GM12878 (cell line): Measurements from ENCODE around the gene SULF2.

Experiments used
- BRCA1 ChIP-seq: IDR thresholded peaks from 2 replicates; pipeline ENCODE4 v1.6.1; 2011; ENCODE audit warnings: low read depth, low read length, improper control_type of control experiment
- CTCF ChIP-seq, 3 experiments: IDR thresholded peaks in 2 of 3; conservative IDR thresholded peaks in 1 of 3; 2 replicates each; pipeline ENCODE4 v1.5.1; 2011; ENCODE audit warnings: low read depth in 3 of 3, low read length in 3 of 3, mild to moderate bottlenecking in 3 of 3, control low read depth in 2 of 3, moderate library complexity in 2 of 3, inconsistent platforms in 1 of 3, mixed read lengths in 1 of 3; ENCODE audit not compliant: control insufficient read depth in 2 of 3, insufficient read depth in 1 of 3; ENCODE audit errors: extremely low read depth in 1 of 3
- EP300 ChIP-seq, 2 experiments: fragments of 150-350 bp in 1 of 2; IDR thresholded peaks; 2 replicates each; pipeline ENCODE4 v1.6.1; 2011 to 2012; ENCODE audit warnings: low read depth in 2 of 2, low read length in 2 of 2, borderline replicate concordance in 1 of 2, improper control_type of control experiment in 1 of 2, inconsistent platforms in 1 of 2; ENCODE audit not compliant: control insufficient read depth in 1 of 2
- FOS ChIP-seq: IDR thresholded peaks from 3 replicates; pipeline ENCODE4 v1.6.1; 2011; ENCODE audit warnings: borderline replicate concordance; ENCODE audit not compliant: insufficient read length; ENCODE audit errors: extremely low read depth
- JUND ChIP-seq: IDR thresholded peaks from 2 replicates; pipeline ENCODE4 v1.6.1; 2012; ENCODE audit warnings: low read depth, mild to moderate bottlenecking, low read length, improper control_type of control experiment, moderate library complexity
- KAT2A ChIP-seq: conservative IDR thresholded peaks from 2 replicates; pipeline ENCODE4 v1.6.1; 2011; ENCODE audit warnings: low read depth, low read length; ENCODE audit not compliant: control insufficient read depth
- MYC ChIP-seq: IDR thresholded peaks from 2 replicates; pipeline ENCODE4 v1.6.1; 2011; ENCODE audit warnings: mild to moderate bottlenecking, low read length, moderate library complexity, inconsistent platforms; ENCODE audit not compliant: insufficient read depth, insufficient replicate concordance, insufficient read length, severe bottlenecking
- NR2C2 ChIP-seq: IDR thresholded peaks from 2 replicates; pipeline ENCODE4 v1.6.1; 2011; ENCODE audit warnings: borderline replicate concordance, low read depth; ENCODE audit not compliant: control insufficient read depth, insufficient read length
- REST ChIP-seq: IDR thresholded peaks from 2 replicates; pipeline ENCODE4 v1.6.1; 2012; ENCODE audit warnings: mild to moderate bottlenecking, low read depth, low read length
- TARDBP ChIP-seq: IDR thresholded peaks from 2 replicates; pipeline ENCODE4 v1.6.1; 2016; ENCODE audit warnings: borderline replicate concordance
- ZSCAN29 ChIP-seq: fragments of 450-650 bp; IDR thresholded peaks from 2 replicates; pipeline ENCODE4 v1.6.1; 2017; ENCODE audit warnings: mild to moderate bottlenecking, moderate library complexity

GRCh38 chr20:47688385-47689381 lies 96.6 kb downstream of the SULF2 start:
- no peak for TF ChIP-seq CTCF (IDR thresholded peaks at IDR 0.05 in 2 of 3, conservative IDR thresholded peaks at IDR 0.05 in 1 of 3; ENCODE audit: control insufficient read depth in 2 of 3, extremely low read depth in 1 of 3, insufficient read depth in 1 of 3, low read depth in 3 of 3, low read length in 3 of 3)
- no peak for TF ChIP-seq KAT2A
- no peak for TF ChIP-seq REST
- no peak for TF ChIP-seq MYC
- no peak for TF ChIP-seq NR2C2
- no peak for TF ChIP-seq ZSCAN29
- TF ChIP-seq TARDBP: no peak
- no peak for TF ChIP-seq JUND
- TF ChIP-seq FOS: no peak
- TF ChIP-seq BRCA1: no peak
- TF ChIP-seq EP300 (IDR thresholded peaks at IDR 0.05; ENCODE audit: borderline replicate concordance in 1 of 2, control insufficient read depth in 1 of 2, low read depth in 2 of 2, low read length in 2 of 2): no peak
